Astrocyte of the cerebellum (primary cell): Measurements from ENCODE around the gene LGALS9.
"Not testable (repeated sequence)": the region's sequence is repeated elsewhere in the genome, so short reads cannot be mapped to it uniquely, and the experiment has no call there.

ENCODE experiments used
- DNase-seq: peaks from one replicate; pipeline ENCODE4 v3.0.0-alpha.2; 2011; ENCODE audit warnings: low read depth
- H3K4me3 ChIP-seq: 2 replicates; pipeline ENCODE4 v1.5.1; 2011; ENCODE audit warnings: mild to moderate bottlenecking, low read depth, low read length, moderate library complexity
- in situ Hi-C: cut with HindIII; loops from 2 replicates; pipeline ENCODE4 v1.10.0; 2017; ENCODE audit warnings: low sequenced_read_pairs
- TF ChIP-seq, protein P1 (sequence below): IDR thresholded peaks from 2 replicates; pipeline ENCODE4 v1.5.1; 2012; ENCODE audit warnings: low read length, low read depth, moderate library complexity, mild to moderate bottlenecking; ENCODE audit errors: missing control alignments

LGALS9 gene

DNA sequence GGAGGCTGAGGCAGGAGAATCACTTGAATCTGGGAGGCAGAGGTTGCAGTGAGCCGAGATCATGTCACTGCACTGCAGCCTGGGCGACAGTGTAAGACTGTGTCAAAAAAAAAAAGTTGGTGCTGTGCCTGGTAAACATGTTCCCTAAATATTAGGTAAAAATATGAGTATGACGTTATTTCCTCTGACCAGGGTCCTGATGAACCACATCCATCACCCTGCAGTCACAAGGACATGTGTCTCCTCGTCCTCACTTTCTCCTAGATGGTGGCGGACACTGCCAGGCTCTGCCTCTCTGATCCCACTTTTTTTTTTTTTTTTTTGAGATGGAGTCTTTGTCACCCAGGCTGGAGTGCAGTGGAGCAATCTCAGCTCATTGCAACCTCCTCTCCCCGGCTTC is 28.7 kb downstream of the LGALS9 start:
- DNase-seq = no peak
- H3K4me3 ChIP-seq = no peak overlapping the region
- TF ChIP-seq, protein P1, sequence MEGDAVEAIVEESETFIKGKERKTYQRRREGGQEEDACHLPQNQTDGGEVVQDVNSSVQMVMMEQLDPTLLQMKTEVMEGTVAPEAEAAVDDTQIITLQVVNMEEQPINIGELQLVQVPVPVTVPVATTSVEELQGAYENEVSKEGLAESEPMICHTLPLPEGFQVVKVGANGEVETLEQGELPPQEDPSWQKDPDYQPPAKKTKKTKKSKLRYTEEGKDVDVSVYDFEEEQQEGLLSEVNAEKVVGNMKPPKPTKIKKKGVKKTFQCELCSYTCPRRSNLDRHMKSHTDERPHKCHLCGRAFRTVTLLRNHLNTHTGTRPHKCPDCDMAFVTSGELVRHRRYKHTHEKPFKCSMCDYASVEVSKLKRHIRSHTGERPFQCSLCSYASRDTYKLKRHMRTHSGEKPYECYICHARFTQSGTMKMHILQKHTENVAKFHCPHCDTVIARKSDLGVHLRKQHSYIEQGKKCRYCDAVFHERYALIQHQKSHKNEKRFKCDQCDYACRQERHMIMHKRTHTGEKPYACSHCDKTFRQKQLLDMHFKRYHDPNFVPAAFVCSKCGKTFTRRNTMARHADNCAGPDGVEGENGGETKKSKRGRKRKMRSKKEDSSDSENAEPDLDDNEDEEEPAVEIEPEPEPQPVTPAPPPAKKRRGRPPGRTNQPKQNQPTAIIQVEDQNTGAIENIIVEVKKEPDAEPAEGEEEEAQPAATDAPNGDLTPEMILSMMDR = no peak
- in situ Hi-C loops = no loop called here

DNA sequence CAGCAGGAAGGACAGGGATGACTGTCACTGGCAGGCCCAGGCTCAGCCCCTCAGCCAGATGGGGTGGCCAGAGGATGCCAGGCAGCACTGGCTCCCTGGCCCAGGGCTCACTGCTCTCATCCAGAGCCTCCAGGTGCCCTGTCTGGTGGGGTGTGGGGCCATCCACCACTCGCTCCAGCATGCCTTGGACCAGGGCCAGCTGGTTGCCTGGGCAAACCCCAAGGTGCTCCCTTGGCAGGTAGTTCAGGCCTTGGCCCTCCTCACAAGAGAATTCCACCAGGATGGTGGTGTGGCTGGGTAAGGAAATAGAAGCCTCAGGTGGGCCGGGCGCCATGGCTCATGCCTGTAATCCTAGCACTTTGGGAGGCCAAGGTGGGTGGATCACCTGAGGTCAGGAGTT is 29.4 kb downstream of the LGALS9 start:
- no peak for DNase-seq
- TF ChIP-seq, protein P1 = no peak
- no peak overlapping the region for H3K4me3 ChIP-seq
- in situ Hi-C loops = no loop called here

DNA sequence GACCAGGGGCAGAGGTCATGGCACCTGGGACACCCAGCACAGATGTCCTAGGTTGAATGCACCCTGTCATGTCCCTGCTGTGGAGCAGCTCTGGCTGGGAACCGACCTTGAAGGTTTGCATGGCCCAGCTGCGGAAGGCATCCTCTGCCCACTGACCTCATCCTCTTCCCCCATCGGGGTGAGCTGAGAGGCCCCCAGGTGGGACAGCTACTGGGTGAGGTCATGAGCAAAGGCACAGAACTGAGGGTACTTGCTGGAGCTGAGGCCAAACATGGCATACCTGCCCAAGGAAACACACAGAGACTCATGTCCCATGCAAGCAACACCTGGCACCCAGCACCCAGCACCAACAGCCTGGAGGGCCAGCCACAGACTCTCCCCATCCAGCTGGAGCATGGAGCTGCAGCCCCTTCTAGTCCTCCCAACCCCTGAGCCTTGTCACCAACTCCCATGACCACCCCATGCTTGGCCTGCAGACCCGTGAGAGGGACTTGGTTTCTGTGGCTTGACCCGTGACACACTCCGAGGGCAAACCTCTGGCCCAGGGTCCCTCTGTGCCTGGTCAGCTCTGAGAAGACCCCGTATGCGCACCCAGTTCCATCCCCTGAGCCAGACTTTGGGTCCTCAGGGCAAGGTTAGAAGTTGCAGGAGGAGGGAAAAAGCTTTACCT is 33.1 kb downstream of the LGALS9 start:
- TF ChIP-seq, protein P1 = no peak
- DNase-seq = no peak
- no peak overlapping the region for H3K4me3 ChIP-seq
- in situ Hi-C loops = no loop called here

DNA sequence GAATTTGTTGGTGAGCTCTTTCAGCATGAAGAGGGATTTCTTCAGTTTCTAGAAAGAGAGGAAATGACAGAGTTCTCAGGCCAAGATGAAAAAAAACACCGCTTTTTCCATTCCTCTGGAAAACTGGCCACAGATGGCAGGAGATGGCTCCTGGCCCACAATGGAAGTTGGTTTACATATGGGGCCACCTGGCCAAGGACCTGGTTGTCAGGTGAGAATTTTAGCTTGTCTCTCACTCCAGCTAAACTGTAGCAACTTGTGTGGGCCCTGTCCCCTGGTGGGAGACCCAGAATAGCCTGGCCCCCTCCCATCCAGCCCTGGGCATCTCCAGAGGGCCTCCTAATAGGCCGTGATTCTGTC is 33.6 kb downstream of the LGALS9 start:
- TF ChIP-seq, protein P1 = no peak
- no peak overlapping the region for H3K4me3 ChIP-seq
- in situ Hi-C loops = no loop called here
- DNase-seq = no peak

DNA sequence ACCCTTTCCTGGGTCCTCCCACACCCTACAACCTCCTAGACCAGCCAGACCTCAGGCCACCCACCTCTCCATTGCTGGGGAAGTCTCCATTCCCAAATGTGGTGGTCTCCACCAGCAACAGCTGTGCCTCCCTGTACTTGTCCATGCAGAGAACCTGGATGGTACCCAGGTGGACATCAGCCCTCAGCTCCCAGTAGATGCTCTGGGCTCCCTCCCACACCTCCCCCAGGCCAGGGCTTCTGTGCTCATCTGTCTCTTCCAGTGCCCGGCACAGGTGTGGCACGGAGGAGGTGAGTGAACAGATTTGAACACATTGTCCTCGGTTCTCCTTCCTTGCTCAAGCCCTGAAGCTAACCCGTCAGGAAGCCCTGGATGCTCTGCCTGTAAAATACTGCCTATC is 34.6 kb downstream of the LGALS9 start:
- in situ Hi-C loops = no loop called here
- TF ChIP-seq, protein P1 = no peak

DNA sequence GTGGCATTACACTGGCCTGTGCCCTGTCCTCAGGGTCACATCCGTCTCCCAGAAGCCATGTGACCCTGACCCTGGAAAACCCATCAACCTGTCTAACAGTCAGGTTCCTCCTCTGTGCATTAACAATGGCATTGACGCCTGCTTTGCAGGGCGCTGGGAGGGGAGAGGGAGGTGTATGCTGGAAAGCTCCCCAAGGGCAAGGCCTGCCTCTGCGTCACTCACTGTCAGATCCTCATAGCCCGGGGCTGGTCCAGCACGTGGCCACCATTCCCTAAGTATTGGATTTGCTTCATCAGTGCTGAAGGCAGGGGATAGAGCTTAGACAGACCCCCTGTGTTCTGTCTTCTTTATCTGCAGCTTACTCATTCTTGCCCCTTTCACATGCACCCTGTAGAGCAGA is 35.3 kb downstream of the LGALS9 start:
- in situ Hi-C loops, DNase-seq, H3K4me3 ChIP-seq: not testable (repeated sequence)

More for the DNA sequence above, 34.6 kb downstream of the LGALS9 start:
- no peak for DNase-seq
- no peak overlapping the region for H3K4me3 ChIP-seq

DNA sequence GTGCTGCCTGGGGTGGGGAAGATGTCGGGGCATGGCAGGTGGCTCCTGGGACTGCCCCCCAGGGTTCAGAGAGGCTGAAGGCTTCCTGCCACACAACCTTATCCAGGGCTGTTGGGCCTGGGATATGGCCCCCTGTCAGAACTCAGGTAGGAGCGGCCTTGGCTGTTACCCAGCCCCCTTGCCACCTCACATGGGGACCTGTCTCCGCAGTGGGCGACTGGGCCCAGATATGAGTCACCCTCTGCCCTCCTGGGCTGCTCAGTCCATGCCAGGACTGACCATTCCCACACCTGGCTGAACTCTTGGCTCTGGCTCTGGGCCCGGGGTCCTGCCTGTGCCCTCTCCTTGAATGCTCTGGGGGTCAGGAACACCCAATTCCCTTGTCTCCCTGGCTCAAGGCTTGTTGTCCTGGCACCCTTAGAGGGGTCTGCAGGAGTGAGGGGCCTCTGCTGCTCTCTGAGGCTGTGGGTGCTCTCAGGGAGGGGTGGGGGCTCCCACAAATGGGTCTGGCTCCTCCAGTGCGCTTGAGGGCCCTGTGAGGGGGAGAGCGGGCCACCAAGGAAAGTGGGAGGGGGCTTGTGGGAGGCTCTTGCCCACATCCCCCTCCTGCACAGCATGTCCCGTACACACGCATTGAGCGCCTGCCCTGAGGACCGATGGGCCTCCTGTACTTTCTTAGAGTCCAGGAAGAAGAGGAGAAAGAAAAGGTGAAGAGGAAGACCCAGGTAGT is 36.0 kb downstream of the LGALS9 start:
- in situ Hi-C loops = no loop called here
- no peak for DNase-seq
- no peak overlapping the region for H3K4me3 ChIP-seq
- TF ChIP-seq, protein P1 = no peak
